Activated CD4-positive, alpha-beta T cell treated with anti-CD3 and anti-CD28 coated beads, Interleukin-2, amount 50 U/mL, for 4 hours (primary cell): ENCODE data around the gene ARVCF.
"Not testable (repeated sequence)": the region's sequence is repeated elsewhere in the genome, so short reads cannot be mapped to it uniquely, and the experiment has no call there.

Experiments used
- DNase-seq, 2 experiments: peaks; one replicate each; pipeline ENCODE4 v3.0.0-alpha.2; 2020

The ARVCF gene

GRCh38 chr22:19930551-19931486 is 85.8 kb downstream of the ARVCF start:
- DNase-seq, result no peak

DNA sequence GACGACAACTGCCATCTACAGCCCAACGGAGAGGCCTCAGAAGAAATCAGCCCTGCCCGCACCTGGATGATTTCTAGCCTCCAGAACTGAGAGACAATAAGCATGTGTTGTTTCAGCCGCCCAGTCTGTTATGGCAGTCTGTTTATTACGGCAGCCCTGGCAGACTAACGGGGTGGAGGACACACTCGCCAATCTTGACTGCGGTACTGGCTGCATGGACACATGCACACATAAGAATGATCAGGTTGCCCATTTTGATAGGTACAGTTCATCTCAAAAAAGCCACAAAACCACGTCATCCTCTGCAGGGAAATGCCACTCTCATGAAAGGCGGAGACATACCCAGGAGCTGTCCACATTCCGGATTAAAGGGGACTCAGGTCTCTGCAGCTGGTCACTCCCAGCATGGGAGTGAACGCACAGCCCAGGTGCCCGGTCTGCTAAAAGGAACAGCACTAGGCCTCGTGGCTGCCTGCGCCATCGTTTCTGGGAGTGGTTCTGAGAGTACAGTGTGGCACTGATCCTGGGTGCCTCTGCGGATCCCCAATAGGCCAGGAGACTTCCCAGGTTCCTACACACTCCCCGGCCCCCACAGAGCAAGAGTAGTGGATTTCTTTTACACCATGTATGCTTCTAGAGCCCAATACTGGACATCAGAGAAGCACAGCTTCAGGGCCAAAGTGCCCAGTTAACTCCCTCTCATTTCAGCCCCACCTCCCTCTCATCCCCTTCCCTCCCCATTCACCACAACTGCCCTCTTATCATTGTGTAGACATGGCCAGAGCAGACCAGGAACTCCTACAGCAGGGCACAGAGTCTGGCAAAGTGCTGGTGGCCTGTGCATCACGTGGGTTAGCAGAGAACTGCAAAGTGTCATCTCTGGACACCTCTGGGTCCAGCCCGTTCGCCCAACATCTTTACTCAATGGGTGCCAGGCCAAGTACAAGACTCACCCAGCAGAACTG is 86.8 kb downstream of the ARVCF start:
- no peak for DNase-seq

GRCh38 chr22:19928207-19928606 is 88.4 kb downstream of the ARVCF start:
- DNase-seq, result no peak

DNA sequence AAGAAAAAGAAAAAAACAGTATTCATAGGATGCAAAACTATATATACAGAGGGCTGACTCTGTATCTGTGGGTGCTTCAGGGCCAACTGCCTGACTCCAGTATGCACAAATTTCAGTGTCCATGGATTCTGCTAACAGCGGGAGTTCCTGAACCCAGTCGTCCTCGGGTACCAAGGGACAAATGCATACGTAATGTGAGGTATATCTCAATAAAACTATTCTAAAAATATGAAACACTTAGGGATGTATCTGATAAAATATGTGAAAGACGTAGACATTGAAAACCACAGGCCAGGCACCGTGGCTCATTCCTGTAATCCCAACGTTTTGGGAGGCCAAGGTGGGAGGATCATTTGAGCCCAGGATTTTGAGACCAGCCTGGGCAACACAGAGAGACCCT is 88.9 kb downstream of the ARVCF start:
- no peak for DNase-seq

DNA sequence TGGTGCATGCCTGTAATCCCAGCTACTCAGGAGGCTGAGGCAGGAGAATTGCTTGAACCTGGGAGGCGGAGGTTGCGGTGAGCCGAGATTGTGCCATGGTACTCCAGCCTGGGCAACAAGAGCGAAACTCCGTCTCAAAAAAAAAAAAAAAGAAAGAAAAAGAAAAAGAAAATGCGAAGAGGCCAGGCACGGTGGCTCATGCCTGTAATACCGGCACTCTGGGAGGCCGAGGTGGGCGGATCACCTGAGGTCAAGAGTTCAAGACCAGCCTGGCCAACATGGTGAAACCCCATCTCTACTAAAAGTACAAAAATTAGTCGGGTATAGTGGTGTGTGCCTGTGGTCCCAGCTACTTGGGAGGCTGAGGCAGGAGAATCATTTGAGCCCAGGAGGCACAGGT is 90.6 kb downstream of the ARVCF start:
- DNase-seq, result not testable (repeated sequence)

GRCh38 chr22:19923914-19924513 is 92.6 kb downstream of the ARVCF start:
- DNase-seq, result no peak

DNA sequence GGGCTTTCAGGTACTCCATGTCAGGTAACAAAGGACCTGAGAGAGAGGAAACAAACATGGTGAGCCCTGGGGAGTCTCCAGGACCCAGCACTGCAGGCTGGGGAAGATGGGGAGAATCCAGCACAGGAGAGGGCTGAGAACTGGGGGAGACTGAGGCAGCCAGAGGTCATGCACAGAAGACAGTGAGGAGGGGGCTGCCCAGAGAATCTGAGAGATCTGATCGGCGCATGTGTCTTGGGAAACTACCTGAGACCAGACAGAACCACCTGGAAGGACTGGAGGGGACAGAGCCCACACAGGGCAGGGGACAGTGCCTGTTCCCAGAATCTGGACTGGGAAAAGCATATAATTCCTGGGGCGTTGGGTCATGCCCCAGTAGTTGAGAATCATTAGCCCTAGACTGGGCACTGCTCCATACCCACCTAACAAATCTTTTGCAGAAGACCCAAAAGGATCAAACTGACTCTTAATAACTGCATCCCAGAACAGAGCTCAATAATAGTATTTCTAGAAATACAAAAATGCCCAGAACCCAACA is 95.0 kb downstream of the ARVCF start:
- no peak for DNase-seq
